ENCODE results near the gene SLAMF1. TPM values are rescaled to one million over a fixed set of nuclear protein-coding genes. Genes with fewer than 3 reads are reported as not detected.

The SLAMF1 gene
- total and polyA plus RNA-seq, 2 of the 13 experiments (the other 11 are each of a cell fraction or from before 2014, with no cell fraction given), result not detected

DNA sequence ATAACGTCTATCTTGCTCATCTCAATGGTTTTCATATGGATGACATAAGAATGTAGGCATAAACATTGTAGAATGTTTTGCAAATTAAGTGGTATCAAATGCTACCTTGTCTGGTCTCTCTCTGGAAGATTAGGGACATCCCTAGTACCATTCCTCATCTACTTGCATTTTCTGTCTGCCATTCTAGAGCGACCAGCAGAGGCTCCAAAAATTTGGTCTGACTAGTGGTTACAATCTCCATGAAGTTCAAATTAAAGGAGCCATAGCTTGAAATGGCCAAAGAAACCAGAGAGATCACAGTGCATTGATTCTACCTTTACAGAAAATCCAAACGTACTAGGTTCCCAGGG lies 68.7 kb downstream of the SLAMF1 start (continued):
- TF ChIP-seq, protein P1, sequence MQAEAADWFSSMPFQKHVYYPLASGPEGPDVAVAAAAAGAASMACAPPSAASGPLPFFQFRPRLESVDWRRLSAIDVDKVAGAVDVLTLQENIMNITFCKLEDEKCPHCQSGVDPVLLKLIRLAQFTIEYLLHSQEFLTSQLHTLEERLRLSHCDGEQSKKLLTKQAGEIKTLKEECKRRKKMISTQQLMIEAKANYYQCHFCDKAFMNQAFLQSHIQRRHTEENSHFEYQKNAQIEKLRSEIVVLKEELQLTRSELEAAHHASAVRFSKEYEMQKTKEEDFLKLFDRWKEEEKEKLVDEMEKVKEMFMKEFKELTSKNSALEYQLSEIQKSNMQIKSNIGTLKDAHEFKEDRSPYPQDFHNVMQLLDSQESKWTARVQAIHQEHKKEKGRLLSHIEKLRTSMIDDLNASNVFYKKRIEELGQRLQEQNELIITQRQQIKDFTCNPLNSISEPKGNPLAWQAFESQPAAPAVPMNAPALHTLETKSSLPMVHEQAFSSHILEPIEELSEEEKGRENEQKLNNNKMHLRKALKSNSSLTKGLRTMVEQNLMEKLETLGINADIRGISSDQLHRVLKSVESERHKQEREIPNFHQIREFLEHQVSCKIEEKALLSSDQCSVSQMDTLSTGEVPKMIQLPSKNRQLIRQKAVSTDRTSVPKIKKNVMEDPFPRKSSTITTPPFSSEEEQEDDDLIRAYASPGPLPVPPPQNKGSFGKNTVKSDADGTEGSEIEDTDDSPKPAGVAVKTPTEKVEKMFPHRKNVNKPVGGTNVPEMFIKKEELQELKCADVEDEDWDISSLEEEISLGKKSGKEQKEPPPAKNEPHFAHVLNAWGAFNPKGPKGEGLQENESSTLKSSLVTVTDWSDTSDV (CRISPR knock-in tag; IDR thresholded peaks at IDR 0.05), result no peak

DNA sequence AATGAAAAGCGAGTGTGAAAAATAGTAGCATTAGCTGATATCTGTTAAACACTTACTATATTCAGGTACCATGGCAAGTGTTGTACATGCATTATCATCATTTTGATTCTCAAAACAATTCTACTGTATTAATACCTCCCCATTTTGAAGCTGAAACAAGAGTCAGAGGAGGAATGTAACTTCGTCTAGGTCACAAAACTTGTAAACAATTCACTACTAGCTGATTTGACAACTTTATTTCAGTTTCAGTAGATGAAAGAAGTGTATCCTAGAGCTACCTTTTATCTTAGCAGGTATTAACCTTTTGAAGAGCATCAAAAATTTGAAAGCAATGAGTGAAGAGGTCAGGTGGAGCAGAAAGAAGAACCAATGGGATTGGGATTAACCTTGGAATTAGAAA lies 69.2 kb downstream of the SLAMF1 start:
- POLR2A ChIA-PET, result no interaction called here
- in situ Hi-C loops (cut with HindIII; ENCODE audit: extremely low pct_ligation_motif_present, low pct_unique_long_range_greater_than_20kb), result no loop called here
- H3K9me3 ChIP-seq (ENCODE audit: low read length), result no peaks in the 10 kb centered on the region
- no peaks in the 10 kb centered on the region for H4K20me1 ChIP-seq (ENCODE audit: insufficient read depth, low read length)
- WGBS (ENCODE audit: low lambda C conversion rate), result 0% methylated on average over 2 of the region's 2 CpGs
- peaks cover 7% of the 10 kb centered on the region; the same call in 1 of the 2 replicates for H3K4me1 ChIP-seq (ENCODE audit: insufficient read depth, low read length)
- FAIRE-seq, result no peak
- ATAC-seq, result no peak
- intact Hi-C loops (cut with micrococcal nuclease; ENCODE audit: unreplicated experiment), result no loop called here
- CTCF ChIA-PET (ENCODE audit: low intra/inter-chr PET ratio, low total read pairs), result no interaction called here
- no peak overlapping the region for H3K9ac ChIP-seq (ENCODE audit: insufficient read depth, low read depth, low read length)
- H2AFZ ChIP-seq (ENCODE audit: low read length), result no peak overlapping the region
- no peak overlapping the region for H3K4me3 ChIP-seq (replicated peaks in 1 of 3; ENCODE audit: insufficient read depth in 1 of 3, low read depth in 2 of 3, low read length in 3 of 3)
- TF ChIP-seq ZNF652 (CRISPR knock-in tag; IDR thresholded peaks at IDR 0.05; ENCODE audit: borderline replicate concordance, low read depth), result no peak
- TF ChIP-seq, protein P2, sequence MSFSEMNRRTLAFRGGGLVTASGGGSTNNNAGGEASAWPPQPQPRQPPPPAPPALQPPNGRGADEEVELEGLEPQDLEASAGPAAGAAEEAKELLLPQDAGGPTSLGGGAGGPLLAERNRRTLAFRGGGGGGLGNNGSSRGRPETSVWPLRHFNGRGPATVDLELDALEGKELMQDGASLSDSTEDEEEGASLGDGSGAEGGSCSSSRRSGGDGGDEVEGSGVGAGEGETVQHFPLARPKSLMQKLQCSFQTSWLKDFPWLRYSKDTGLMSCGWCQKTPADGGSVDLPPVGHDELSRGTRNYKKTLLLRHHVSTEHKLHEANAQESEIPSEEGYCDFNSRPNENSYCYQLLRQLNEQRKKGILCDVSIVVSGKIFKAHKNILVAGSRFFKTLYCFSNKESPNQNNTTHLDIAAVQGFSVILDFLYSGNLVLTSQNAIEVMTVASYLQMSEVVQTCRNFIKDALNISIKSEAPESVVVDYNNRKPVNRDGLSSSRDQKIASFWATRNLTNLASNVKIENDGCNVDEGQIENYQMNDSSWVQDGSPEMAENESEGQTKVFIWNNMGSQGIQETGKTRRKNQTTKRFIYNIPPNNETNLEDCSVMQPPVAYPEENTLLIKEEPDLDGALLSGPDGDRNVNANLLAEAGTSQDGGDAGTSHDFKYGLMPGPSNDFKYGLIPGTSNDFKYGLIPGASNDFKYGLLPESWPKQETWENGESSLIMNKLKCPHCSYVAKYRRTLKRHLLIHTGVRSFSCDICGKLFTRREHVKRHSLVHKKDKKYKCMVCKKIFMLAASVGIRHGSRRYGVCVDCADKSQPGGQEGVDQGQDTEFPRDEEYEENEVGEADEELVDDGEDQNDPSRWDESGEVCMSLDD (CRISPR knock-in tag; IDR thresholded peaks at IDR 0.05; ENCODE audit: borderline replicate concordance), result no peak
- no peak overlapping the region for H3K27ac ChIP-seq (ENCODE audit: extremely low read length, insufficient read depth, low read length)
- H3K4me2 ChIP-seq (ENCODE audit: low read depth, low read length), result no peak overlapping the region
- H3K79me2 ChIP-seq (ENCODE audit: insufficient read depth, low read length), result no peaks in the 10 kb centered on the region
- no peaks in the 10 kb centered on the region for H3K27me3 ChIP-seq (ENCODE audit: control insufficient read depth in 1 of 2, insufficient read depth in 2 of 2, low read length in 2 of 2)
- no TSS peak for BruUV-seq (replicated peaks)
- H3K36me3 ChIP-seq (replicated peaks in 1 of 2; ENCODE audit: control insufficient read depth in 1 of 2, insufficient read depth in 2 of 2, low read length in 2 of 2), result no peaks in the 10 kb centered on the region
- DNase-seq (ENCODE audit: low spot score), result no peak
